ENCODE measurements around the gene PRRX2.

PRRX2 gene

GRCh38 chr9:129627556-129628440 lies 37.6 kb upstream of the PRRX2 start (continued):
- TF ChIP-seq SP2 (tag by site-specific recombination; IDR thresholded peaks at IDR 0.05), result no peak
- TF ChIP-seq ZBTB7A (tag by site-specific recombination; IDR thresholded peaks at IDR 0.05; ENCODE audit: low read depth), result no peak
- TF ChIP-seq ZBTB48 (tag by site-specific recombination; IDR thresholded peaks at IDR 0.05), result 0 out of 2 replicates have a peak, but pooled peaks have one; percentile 28
- peak; percentile 72 for TF ChIP-seq ZIC2 (tag by site-specific recombination; IDR thresholded peaks at IDR 0.05)
- no peak for TF ChIP-seq ZFP41 (tag by site-specific recombination; IDR thresholded peaks at IDR 0.05; ENCODE audit: borderline replicate concordance)
- TF ChIP-seq ZNF501 (tag by site-specific recombination; IDR thresholded peaks at IDR 0.05), result no peak

- TF ChIP-seq GLIS2 (tag by site-specific recombination; IDR thresholded peaks at IDR 0.05), result no peak
- 0 out of 2 replicates have a peak, but pooled peaks have one; percentile 10 for TF ChIP-seq ZBTB8A (tag by site-specific recombination; IDR thresholded peaks at IDR 0.05)
- peak; percentile 57; the same call in 1 of the 2 replicates for TF ChIP-seq ZNF121 (tag by site-specific recombination; IDR thresholded peaks at IDR 0.05)
- no peak for TF ChIP-seq TCF7L2 (IDR thresholded peaks at IDR 0.05; ENCODE audit: borderline replicate concordance, low read depth, low read length)
- no peak for TF ChIP-seq ZNF239 (tag by site-specific recombination; IDR thresholded peaks at IDR 0.05)
- no peak for TF ChIP-seq ZNF530 (tag by site-specific recombination; IDR thresholded peaks at IDR 0.05; ENCODE audit: low read depth)
- TF ChIP-seq ZNF548 (tag by site-specific recombination; IDR thresholded peaks at IDR 0.05), result no peak
- Histone ChIP-seq H3K36me3 (ENCODE audit: control insufficient read depth in 2 of 2, insufficient read depth in 1 of 2, low read length in 2 of 2) (peaks cover 0 to 61% of the 10 kb centered on the region in 2 experiments; a peak in 1 of 3 replicates), H3K4me1 (ENCODE audit: control insufficient read depth, insufficient read depth, low read length) (peaks cover 3% of the 10 kb centered on the region; the same call in 1 of the 2 replicates), H3K4me3 (ENCODE audit: low read depth, low read length) (no peak overlapping the region), H3K9me3 (ENCODE audit: control insufficient read depth, insufficient read depth, low read depth, low read length) (no peaks in the 10 kb centered on the region), H3K27ac (ENCODE audit: extremely low read depth, low read depth, low read length) (no peak overlapping the region)
- POLR2A ChIA-PET, result interaction anchor here (0.5 to 1.4 kb wide), 3 partner anchors 9 to 513 kb away, joined by 4 to 7 read pairs (median 4); no protein-coding TSS in a partner anchor
- CTCF ChIA-PET, result interaction anchor here (1.5 to 23.4 kb wide), 5 partner anchors 12 to 493 kb away, joined by 5 to 507 read pairs (median 9); no protein-coding TSS in a partner anchor
Measured at GRCh38 chr9:129628709-129629108, 36.7 kb upstream of the PRRX2 start.

GRCh38 chr9:129629251-129629820 lies 36.1 kb upstream of the PRRX2 start:
- ChIA-PET POLR2A (interaction anchor here (0.5 to 1.4 kb wide), 3 partner anchors 9 to 514 kb away, joined by 4 to 7 read pairs (median 4); no protein-coding TSS in a partner anchor), CTCF (interaction anchor here (0.6 to 23.4 kb wide), 7 partner anchors 11 to 494 kb away, joined by 3 to 507 read pairs (median 7); no protein-coding TSS in a partner anchor)
- Histone ChIP-seq H3K27ac (ENCODE audit: extremely low read depth, low read depth, low read length) (no peak overlapping the region), H3K36me3 (ENCODE audit: control insufficient read depth in 2 of 2, insufficient read depth in 1 of 2, low read length in 2 of 2) (peaks cover 0 to 67% of the 10 kb centered on the region in 2 experiments; a peak in 1 of 3 replicates), H3K9me3 (ENCODE audit: control insufficient read depth, insufficient read depth, low read depth, low read length) (no peaks in the 10 kb centered on the region), H3K4me1 (ENCODE audit: control insufficient read depth, insufficient read depth, low read length) (peaks cover 3% of the 10 kb centered on the region; the same call in 1 of the 2 replicates), H3K4me3 (ENCODE audit: low read depth, low read length) (no peak overlapping the region)
- TF ChIP-seq ZSCAN16 (tag by site-specific recombination; IDR thresholded peaks at IDR 0.05) (no peak), ZNF449 (tag by site-specific recombination; IDR thresholded peaks at IDR 0.05) (no peak), ZNF561 (tag by site-specific recombination; IDR thresholded peaks at IDR 0.05; ENCODE audit: borderline replicate concordance) (no peak), ZNF23 (tag by site-specific recombination; IDR thresholded peaks at IDR 0.05; ENCODE audit: borderline replicate concordance) (no peak), ZNF610 (tag by site-specific recombination; IDR thresholded peaks at IDR 0.05; ENCODE audit: borderline replicate concordance) (no peak), ZSCAN30 (tag by site-specific recombination; IDR thresholded peaks at IDR 0.05) (no peak), ZNF792 (tag by site-specific recombination; IDR thresholded peaks at IDR 0.05) (no peak), ZNF600 (tag by site-specific recombination; IDR thresholded peaks at IDR 0.05) (no peak), ZBTB21 (tag by site-specific recombination; IDR thresholded peaks at IDR 0.05) (no peak), ZNF221 (tag by site-specific recombination; IDR thresholded peaks at IDR 0.05; ENCODE audit: borderline replicate concordance) (no peak), KLF10 (tag by site-specific recombination; IDR thresholded peaks at IDR 0.05) (no peak), ZNF155 (tag by site-specific recombination; IDR thresholded peaks at IDR 0.05) (no peak), ZBTB1 (tag by site-specific recombination; IDR thresholded peaks at IDR 0.05) (no peak), ZNF121 (tag by site-specific recombination; IDR thresholded peaks at IDR 0.05) (no peak)

Data from HEK293 (cell line).